Cardiac ventricle fibroblast (primary cell): ENCODE results near the gene APOL6. TPM values are rescaled to one million over a fixed set of nuclear protein-coding genes. Genes with fewer than 3 reads are reported as not detected.

Experiments used
- total RNA-seq: library from RNA; depleted of rRNA; stranded (reverse); fragments of >200 nt; gene quantifications from 2 replicates; pipeline ENCODE4 v1.2.3, GENCODE V29; 2015

The APOL6 gene
- total RNA-seq, result 26.6 and 27.6 TPM in 2 replicates

GRCh38 chr22:35648066-35649025 lies at the start of gene APOL6:
APOL6 (plus strand) TSS chr22:35648446; CDS start chr22:35656426, 7,980 bp downstream.

GRCh38 chr22:35617137-35617755 lies 31.0 kb upstream of the APOL6 start, which contains the start of gene MB:
MB (minus strand) TSS chr22:35617329; CDS start chr22:35617257, 72 bp downstream.

GRCh38 chr22:35717572-35717971 lies 69.3 kb downstream of the APOL6 start, which contains the start of gene APOL5:
APOL5 (plus strand) TSS chr22:35717872; CDS start chr22:35717872, 0 bp downstream.

Other genes starting within 250 kb of the APOL6 start
- gene MCM5, start 248.3 kb upstream of the APOL6 start, total RNA-seq, result 7.6 and 15.0 TPM in 2 replicates
- not detected in 2 replicates for gene RASD2, start 107.6 kb upstream of the APOL6 start, total RNA-seq
- gene MB, start 31.1 kb upstream of the APOL6 start, total RNA-seq, result not detected in 2 replicates
- not detected in 2 replicates for gene APOL5, start 69.4 kb downstream of the APOL6 start, total RNA-seq